GM23338 (cell line): ENCODE results near the gene ANXA6. TPM values are rescaled to one million over a fixed set of nuclear protein-coding genes. Genes with fewer than 3 reads are reported as not detected.

ENCODE experiments used
- ATAC-seq: fragments of 200-7000 bp; cut with Tn5 transposase; 3 replicates; pipeline ENCODE4 v1.9.1; 2020
- DNase-seq: peaks from one replicate; pipeline ENCODE4 v3.0.0-alpha.2; 2015; ENCODE audit warnings: low spot score
- H2AFZ ChIP-seq: fragments of 200-600 bp; sonication (generic); 2 replicates; pipeline ENCODE4 v1.8.0; 2016; ENCODE audit warnings: antibody characterized with exemption, mild to moderate bottlenecking, moderate library complexity
- H3F3A ChIP-seq: fragments of 200-600 bp; sonication (generic); replicated peaks from 2 replicates; pipeline ENCODE4 v1.8.0; 2017; ENCODE audit warnings: antibody characterized with exemption, mixed run types, low read depth
- H3K27ac ChIP-seq: fragments of 200-600 bp; sonication (generic); 2 replicates; pipeline ENCODE4 v1.6.1; 2016; ENCODE audit warnings: low read depth
- H3K27me3 ChIP-seq: fragments of 200-600 bp; sonication (generic); 2 replicates; pipeline ENCODE4 v1.8.0; 2016; ENCODE audit warnings: mild to moderate bottlenecking, mixed run types, moderate library complexity; ENCODE audit not compliant: insufficient read depth
- H3K36me3 ChIP-seq: fragments of 200-600 bp; sonication (generic); 2 replicates; pipeline ENCODE4 v1.8.0; 2016; ENCODE audit warnings: mild to moderate bottlenecking; ENCODE audit not compliant: insufficient read depth
- H3K4me1 ChIP-seq: fragments of 200-600 bp; sonication (generic); 2 replicates; pipeline ENCODE4 v1.8.0; 2016; ENCODE audit warnings: mild to moderate bottlenecking, moderate library complexity; ENCODE audit not compliant: insufficient read depth
- H3K4me2 ChIP-seq: fragments of 200-600 bp; sonication (generic); 2 replicates; pipeline ENCODE4 v1.7.1; 2017; ENCODE audit warnings: mixed run types
- H3K4me3 ChIP-seq: fragments of 200-600 bp; sonication (generic); 2 replicates; pipeline ENCODE4 v1.6.1; 2016; ENCODE audit warnings: mixed run types
- H3K79me2 ChIP-seq: fragments of 200-600 bp; sonication (generic); replicated peaks from 2 replicates; pipeline ENCODE4 v1.8.0; 2017; ENCODE audit warnings: mild to moderate bottlenecking; ENCODE audit not compliant: insufficient read depth
- H3K9me2 ChIP-seq: fragments of 200-600 bp; sonication (generic); 2 replicates; pipeline ENCODE4 v1.8.0; 2017; ENCODE audit not compliant: insufficient read depth
- H4K20me1 ChIP-seq: fragments of 200-600 bp; sonication (generic); replicated peaks from 2 replicates; pipeline ENCODE4 v1.8.0; 2017; ENCODE audit warnings: mild to moderate bottlenecking; ENCODE audit not compliant: insufficient read depth
- H3K27ac Mint-ChIP-seq: 2 replicates; pipeline ENCODE4 v1.8.0; 2020; ENCODE audit warnings: inconsistent platforms, mild to moderate bottlenecking, moderate library complexity, mixed read lengths
- H3K27me3 Mint-ChIP-seq: 3 replicates; pipeline ENCODE4 v1.8.0; 2022; ENCODE audit warnings: low read depth, mild to moderate bottlenecking, moderate library complexity, mixed read lengths, inconsistent platforms; ENCODE audit not compliant: insufficient read depth, poor library complexity
- H3K36me3 Mint-ChIP-seq: 3 replicates; pipeline ENCODE4 v1.8.0; 2021; ENCODE audit warnings: low read depth, mild to moderate bottlenecking, inconsistent platforms, moderate library complexity, mixed read lengths
- H3K4me1 Mint-ChIP-seq: 3 replicates; pipeline ENCODE4 v1.8.0; 2020; ENCODE audit warnings: mild to moderate bottlenecking, inconsistent platforms, mixed read lengths
- H3K4me3 Mint-ChIP-seq: 3 replicates; pipeline ENCODE4 v1.8.0; 2021; ENCODE audit warnings: moderate library complexity, mild to moderate bottlenecking, inconsistent platforms, mixed read lengths
- H3K9me3 Mint-ChIP-seq: 3 replicates; pipeline ENCODE4 v1.8.0; 2020; ENCODE audit warnings: moderate library complexity, mild to moderate bottlenecking, inconsistent platforms, mixed read lengths
- CREB1 ChIP-seq: fragments of 250-450 bp; sonication (Bioruptor Pico); IDR thresholded peaks from 2 replicates; pipeline ENCODE4 v1.5.0; 2020; ENCODE audit warnings: low read depth, mild to moderate bottlenecking, moderate library complexity
- CTCF ChIP-seq, 2 experiments: fragments of 200-600 bp in 1 of 2; sonication (generic) in 1 of 2; conservative IDR thresholded peaks; 2 replicates each; pipeline versions ENCODE4 v1.5.1 to v1.6.1; 2016 to 2017; ENCODE audit warnings: antibody characterized with exemption in 2 of 2, low read depth in 2 of 2, mild to moderate bottlenecking in 2 of 2, moderate library complexity in 1 of 2
- ETS1 ChIP-seq: IDR thresholded peaks from 2 replicates; pipeline ENCODE4 v1.6.1; 2016; ENCODE audit warnings: antibody characterized with exemption
- EZH2 ChIP-seq: fragments of 200-600 bp; sonication (generic); IDR thresholded peaks from one replicate; pipeline ENCODE4 v1.8.0; 2017; ENCODE audit warnings: antibody characterized with exemption, mild to moderate bottlenecking, low read depth; ENCODE audit not compliant: unreplicated experiment
- EZH2phosphoT487 ChIP-seq: fragments of 200-600 bp; sonication (generic); IDR thresholded peaks from one replicate; pipeline ENCODE4 v1.8.1; 2018; ENCODE audit warnings: antibody characterized with exemption; ENCODE audit not compliant: unreplicated experiment
- REST ChIP-seq: IDR thresholded peaks from one replicate; pipeline ENCODE4 v1.6.1; 2018; ENCODE audit warnings: antibody characterized with exemption; ENCODE audit not compliant: unreplicated experiment
- STAT1 ChIP-seq: IDR thresholded peaks from one replicate; pipeline ENCODE4 v1.6.1; 2016; ENCODE audit warnings: antibody characterized with exemption; ENCODE audit not compliant: unreplicated experiment
- ZNF114 ChIP-seq: fragments of 250-450 bp; sonication (Bioruptor Pico); IDR thresholded peaks from 2 replicates; pipeline ENCODE4 v1.5.0; 2020; ENCODE audit warnings: mild to moderate bottlenecking, moderate library complexity
- polyA plus RNA-seq: library from polyadenylated mRNA; unstranded; fragments of >200 nt; fragmentation: Nextera tagmentation; extraction: Ambion mirVana; gene quantifications from 2 replicates; pipeline ENCODE4 v1.2.1, GENCODE V29; 2016
- total RNA-seq: library from RNA; depleted of rRNA; stranded (reverse); fragments of >200 nt; shearing (Covaris generic); gene quantifications from 2 replicates; pipeline ENCODE4 v1.2.3, GENCODE V29; 2014

The ANXA6 gene
- total and polyA plus RNA-seq, 2 experiments from 2014 or later: 26.5 to 110 TPM

GRCh38 chr5:151079838-151080612 is 77.6 kb downstream of the ANXA6 start (continued):
- no peak for TF ChIP-seq REST
- no peak for TF ChIP-seq ETS1
- no peak for TF ChIP-seq EZH2
- TF ChIP-seq STAT1: no peak
- no peak for TF ChIP-seq ZNF114

GRCh38 chr5:151078490-151079262 is 78.9 kb downstream of the ANXA6 start:
- Histone ChIP-seq H3F3A (peaks cover 3% of the 10 kb centered on the region; the same call in 1 of the 2 replicates), H3K4me2 (no peak overlapping the region), H3K27ac (no peak overlapping the region), H3K4me1 (peaks cover 17% of the 10 kb centered on the region), H3K9me2 (no peaks in the 10 kb centered on the region), H4K20me1 (peaks cover 10% of the 10 kb centered on the region), H3K4me3 (no peak overlapping the region), H3K27me3 (0 out of 2 replicates have a peak, but pooled peaks cover 3% of the 10 kb centered on the region), H2AFZ (no peak overlapping the region), H3K79me2 (peaks cover 21% of the 10 kb centered on the region), H3K36me3 (no peaks in the 10 kb centered on the region)
- H3K9me3 Mint-ChIP-seq: no peaks in the 10 kb centered on the region
- H3K4me3 Mint-ChIP-seq: no peak overlapping the region
- peaks cover 9% of the 10 kb centered on the region for H3K27me3 Mint-ChIP-seq
- H3K4me1 Mint-ChIP-seq: peaks cover 19% of the 10 kb centered on the region
- H3K27ac Mint-ChIP-seq: no peak overlapping the region
- no peak for ATAC-seq
- no peak for DNase-seq
- no peaks in the 10 kb centered on the region for H3K36me3 Mint-ChIP-seq
- TF ChIP-seq CREB1 (CRISPR knock-in tag): no peak
- no peak for TF ChIP-seq REST
- no peak for TF ChIP-seq EZH2
- no peak for TF ChIP-seq EZH2phosphoT487
- TF ChIP-seq CTCF (conservative IDR thresholded peaks at IDR 0.05; ENCODE audit: low read depth in 2 of 2): no peak
